Lower lobe of right lung (tissue), 2 donors: Measurements from ENCODE around the gene RNF212. TPM values are rescaled to one million over a fixed set of nuclear protein-coding genes. Genes with fewer than 3 reads are reported as not detected.
A peak's percentile ranks its signal among the peaks of the same experiment; 100 is the strongest.

Source experiments
- ATAC-seq, 2 donors: fragments of 200-7000 bp; cut with Tn5 transposase; one replicate each; pipeline ENCODE4 v1.9.1; 2020 to 2022; ENCODE audit warnings: mild to moderate bottlenecking in 2 of 2, moderate library complexity in 2 of 2
- DNase-seq: peaks from one replicate; pipeline ENCODE4 v3.0.0-alpha.2; 2020
- H3K27ac ChIP-seq: fragments of 200-600 bp; one replicate; pipeline ENCODE4 v1.8.0; 2022
- H3K27me3 ChIP-seq: fragments of 200-600 bp; one replicate; pipeline ENCODE4 v1.8.0; 2022; ENCODE audit warnings: low read depth
- H3K36me3 ChIP-seq: fragments of 200-600 bp; one replicate; pipeline ENCODE4 v1.8.0; 2022; ENCODE audit warnings: mild to moderate bottlenecking
- H3K4me1 ChIP-seq: fragments of 200-600 bp; one replicate; pipeline ENCODE4 v1.8.0; 2022
- H3K4me3 ChIP-seq: fragments of 200-600 bp; one replicate; pipeline ENCODE4 v1.8.0; 2022; ENCODE audit warnings: mild to moderate bottlenecking
- H3K9me3 ChIP-seq: fragments of 200-600 bp; one replicate; pipeline ENCODE4 v1.8.0; 2022
- CTCF ChIP-seq: fragments of 200-600 bp; IDR thresholded peaks from one replicate; pipeline ENCODE4 v1.8.0; 2022; ENCODE audit warnings: antibody characterized with exemption, mild to moderate bottlenecking
- intact Hi-C: fragments of 100-400 bp; cut with DNase I; formaldehyde crosslinking; loops from one replicate; pipeline ENCODE4 v1.11.0; 2022
- total RNA-seq: library from RNA; stranded (reverse); fragmentation: NEBNext Ultra II Directional; extraction: Animal tissue kit (Norgen Biotek cat#: 25700); gene quantifications from one replicate; pipeline ENCODE4 v1.2.1, GENCODE V29; 2021
- donor health status: DM: no; HTN: yes; CAD: no; lungs with severe emphysema.

The RNF212 gene
- total RNA-seq, 1 donor from 2014 or later, result 6.8 TPM

- ATAC-seq (peak; percentile 52 to 68), DNase-seq (no peak)
- H3K4me1 ChIP-seq, result no peaks in the 10 kb centered on the region
- no peaks in the 10 kb centered on the region for H3K9me3 ChIP-seq
- no peak overlapping the region for H3K4me3 ChIP-seq
- H3K27ac ChIP-seq, result no peak overlapping the region
- no peak for TF ChIP-seq CTCF
- peaks cover 24% of the 10 kb centered on the region for H3K27me3 ChIP-seq
- H3K36me3 ChIP-seq, result peaks cover 14% of the 10 kb centered on the region
- intact Hi-C loops, result no loop called here
Measured at GRCh38 chr4:1026115-1026514, 87.2 kb downstream of the RNF212 start.

GRCh38 chr4:1024882-1025545 is 88.3 kb downstream of the RNF212 start:
- no peak for TF ChIP-seq CTCF
- ATAC-seq (no peak), DNase-seq (no peak)
- Histone ChIP-seq H3K9me3 (no peaks in the 10 kb centered on the region), H3K27me3 (peaks cover 13% of the 10 kb centered on the region), H3K4me3 (no peak overlapping the region), H3K36me3 (peaks cover 14% of the 10 kb centered on the region), H3K27ac (no peak overlapping the region), H3K4me1 (no peaks in the 10 kb centered on the region)
- intact Hi-C loops, result no loop called here

GRCh38 chr4:1023895-1024740 is 89.2 kb downstream of the RNF212 start:
- H3K27me3 ChIP-seq, result peaks cover 6% of the 10 kb centered on the region
- H3K27ac ChIP-seq, result no peak overlapping the region
- H3K36me3 ChIP-seq, result peaks cover 14% of the 10 kb centered on the region
- ATAC-seq, result no peak
- intact Hi-C loops, result no loop called here
- H3K9me3 ChIP-seq, result no peaks in the 10 kb centered on the region
- TF ChIP-seq CTCF, result no peak
- DNase-seq, result no peak
- H3K4me1 ChIP-seq, result no peaks in the 10 kb centered on the region
- H3K4me3 ChIP-seq, result no peak overlapping the region

GRCh38 chr4:1023075-1023640 is 90.2 kb downstream of the RNF212 start:
- Histone ChIP-seq H3K4me1 (no peaks in the 10 kb centered on the region), H3K27ac (no peak overlapping the region), H3K4me3 (no peak overlapping the region), H3K9me3 (no peaks in the 10 kb centered on the region), H3K36me3 (peaks cover 14% of the 10 kb centered on the region), H3K27me3 (no peaks in the 10 kb centered on the region)
- ATAC-seq (no peak), DNase-seq (no peak)
- TF ChIP-seq CTCF, result no peak
- intact Hi-C loops, result no loop called here

GRCh38 chr4:1022739-1023066 is 90.7 kb downstream of the RNF212 start:
- Histone ChIP-seq H3K9me3 (no peaks in the 10 kb centered on the region), H3K4me1 (no peaks in the 10 kb centered on the region), H3K27me3 (no peaks in the 10 kb centered on the region), H3K27ac (no peak overlapping the region), H3K4me3 (no peak overlapping the region), H3K36me3 (peaks cover 14% of the 10 kb centered on the region)
- intact Hi-C loops, result no loop called here
- ATAC-seq (no peak), DNase-seq (no peak)
- TF ChIP-seq CTCF, result no peak
